Measurements from ENCODE around the gene CD40. TPM values are rescaled to one million over a fixed set of nuclear protein-coding genes. Genes with fewer than 3 reads are reported as not detected.

The CD40 gene
- total RNA-seq, 1 experiment from 2014 or later, result 7.8 TPM

- no peaks in the 10 kb centered on the region for H3K4me1 ChIP-seq (ENCODE audit: insufficient read depth, low read length)
- no peak overlapping the region for H2BK15ac ChIP-seq (ENCODE audit: low read depth, low read length)
- no peak overlapping the region for H4K5ac ChIP-seq (ENCODE audit: insufficient read length, low read depth, low read length)
- no peaks in the 10 kb centered on the region for H3K9me3 ChIP-seq (ENCODE audit: control insufficient read depth, low read depth, low read length)
- Mint-ChIP-seq H3K4me3 (no peak overlapping the region), H3K27ac (no peak overlapping the region), H3K4me1 (peaks cover 9 to 30% of the 10 kb centered on the region in 2 experiments), H3K9me3 (no peaks in the 10 kb centered on the region), H3K36me3 (ENCODE audit: insufficient read depth in 1 of 3, low read depth in 3 of 3) (no peaks in the 10 kb centered on the region), H3K27me3 (ENCODE audit: low read depth) (peaks cover 2% of the 10 kb centered on the region; the same call in 1 of the 2 replicates)
- no peak overlapping the region for H4K91ac ChIP-seq (ENCODE audit: insufficient read length, low read depth, low read length)
- no peaks in the 10 kb centered on the region for H3K23me2 ChIP-seq (ENCODE audit: insufficient read length, low read depth, low read length, poor library complexity, severe bottlenecking)
- no peak for TF ChIP-seq CTCF (conservative IDR thresholded peaks at IDR 0.05)
- H3T11ph ChIP-seq (ENCODE audit: low read length), result no peak overlapping the region
- DNase-seq, result no peak
- no peaks in the 10 kb centered on the region for H3K79me2 ChIP-seq (ENCODE audit: insufficient read depth, low read length)
- no peak overlapping the region for H2BK120ac ChIP-seq (ENCODE audit: low read depth, low read length, poor library complexity, severe bottlenecking)
- no peaks in the 10 kb centered on the region for H3K79me1 ChIP-seq (ENCODE audit: insufficient read depth, low read depth, low read length, poor library complexity, severe bottlenecking)
- no peak overlapping the region for H3K14ac ChIP-seq (ENCODE audit: insufficient read depth, low read length)
- no peak overlapping the region for H4K8ac ChIP-seq (replicated peaks; ENCODE audit: insufficient read length, low read depth, low read length)
- peaks cover 2% of the 10 kb centered on the region for H4K20me1 ChIP-seq (ENCODE audit: control insufficient read depth, insufficient read depth, insufficient read length)
- H2BK20ac ChIP-seq (ENCODE audit: low read depth, low read length, poor library complexity, severe bottlenecking), result no peak overlapping the region
- H3K23ac ChIP-seq (ENCODE audit: insufficient read length, low read depth, low read length), result no peak overlapping the region
- H2AFZ ChIP-seq (ENCODE audit: low read length), result no peak overlapping the region
- no peak overlapping the region for H2BK5ac ChIP-seq (ENCODE audit: insufficient read length, low read length)
- H3K27me3 ChIP-seq (ENCODE audit: insufficient read depth, low read length), result no peaks in the 10 kb centered on the region
- no peak overlapping the region for H3K4ac ChIP-seq (ENCODE audit: low read depth, low read length)
- H3K18ac ChIP-seq (ENCODE audit: insufficient read length, low read depth, low read length), result no peak overlapping the region
- no peak overlapping the region for H3K4me2 ChIP-seq (ENCODE audit: insufficient read depth, insufficient read length, low read length)
- no peak overlapping the region for H3K27ac ChIP-seq (ENCODE audit: insufficient read length, low read depth, low read length)
- no CpG with 5 or more reads among the region's 14 CpGs for WGBS (ENCODE audit: extremely low coverage, insufficient read length, low lambda C conversion rate)
- H2AK5ac ChIP-seq (ENCODE audit: insufficient read length, low read length), result no peak overlapping the region
- H3K9ac ChIP-seq (ENCODE audit: extremely low read depth, insufficient read length, low read length), result no peak overlapping the region
- H3K56ac ChIP-seq (ENCODE audit: insufficient read length, low read depth, low read length), result no peak overlapping the region
- no peak overlapping the region for H2BK12ac ChIP-seq (ENCODE audit: insufficient read length, low read depth, low read length)
These were observed 30.4 kb downstream of the CD40 start for GRCh38 chr20:46148313-46149208.
